K562 (cell line): ENCODE measurements around the gene KATNB1. TPM values are rescaled to one million over a fixed set of nuclear protein-coding genes. Genes with fewer than 3 reads are reported as not detected.

ENCODE experiments used
- CBFB ChIP-seq: sonication (generic); formaldehyde crosslinking; IDR thresholded peaks from 2 replicates; pipeline ENCODE4 v1.4.0; 2020; ENCODE audit warnings: mild to moderate bottlenecking, missing genetic modification reagents
- ETV1 ChIP-seq: fragments of 450-650 bp; conservative IDR thresholded peaks from 2 replicates; pipeline ENCODE4 v1.6.1; 2016; ENCODE audit warnings: missing genetic modification characterization, control low read depth, low read depth, missing compliant biosample characterization
- FOXA1 ChIP-seq: fragments of 450-650 bp; IDR thresholded peaks from 2 replicates; pipeline ENCODE4 v1.6.1; 2016; ENCODE audit warnings: mild to moderate bottlenecking, borderline replicate concordance
- HCFC1 ChIP-seq: IDR thresholded peaks from 2 replicates; pipeline ENCODE4 v1.6.1; 2012; ENCODE audit warnings: low read depth, low read length, improper control_type of control experiment
- KDM2B ChIP-seq: fragments of 250-450 bp; sonication (Bioruptor Pico); IDR thresholded peaks from 2 replicates; pipeline ENCODE4 v1.8.0; 2021; ENCODE audit warnings: mild to moderate bottlenecking, moderate library complexity
- MEF2A ChIP-seq: IDR thresholded peaks from 2 replicates; pipeline ENCODE4 v1.6.1; 2011; ENCODE audit warnings: low read depth, mild to moderate bottlenecking, low read length, moderate library complexity; ENCODE audit not compliant: control insufficient read depth
- MYC ChIP-seq, 2 experiments: fragments of 250-450 bp in 1 of 2; sonication (Bioruptor Pico) in 1 of 2; IDR thresholded peaks; 2 replicates each; pipeline versions ENCODE4 v1.5.1 to v1.6.1; 2012 to 2021; ENCODE audit warnings: low read depth in 2 of 2, borderline replicate concordance in 1 of 2, improper control_type of control experiment in 1 of 2, low read length in 1 of 2, mild to moderate bottlenecking in 1 of 2, moderate library complexity in 1 of 2
- RAD21 ChIP-seq, 2 experiments: fragments of 250-450 bp in 1 of 2; fragments of 450-650 bp in 1 of 2; sonication (Bioruptor Pico) in 1 of 2; formaldehyde crosslinking in 1 of 2; IDR thresholded peaks in 1 of 2; conservative IDR thresholded peaks in 1 of 2; 2 replicates each; pipeline versions ENCODE4 v1.4.0 to v1.8.0; 2020 to 2022; ENCODE audit warnings: mild to moderate bottlenecking in 2 of 2, moderate library complexity in 1 of 2
- ZKSCAN8 ChIP-seq: fragments of 200-800 bp; sonication (Bioruptor generic); IDR thresholded peaks from 2 replicates; pipeline ENCODE4 v1.6.1; 2016; ENCODE audit warnings: missing genetic modification characterization, missing compliant biosample characterization
- ZNF707 ChIP-seq: fragments of 250-450 bp; sonication (Bioruptor Pico); conservative IDR thresholded peaks from 2 replicates; pipeline ENCODE4 v1.8.0; 2022; ENCODE audit warnings: inconsistent platforms, mild to moderate bottlenecking, moderate library complexity
- polyA plus RNA-seq, 8 experiments: library from polyadenylated mRNA; depleted of rRNA in 4 of 8; stranded (reverse) in 5 of 8; unstranded in 3 of 8; fragments of >200 nt; fragmentation: Nextera tagmentation in 2 of 8; fragmentation: Illumina TruSeq in 1 of 8; extraction: Ambion mirVana in 2 of 8; extraction: Trizol in 1 of 8; gene quantifications; 2 replicates each; pipeline versions ENCODE4 v1.2.1 to v1.2.3, GENCODE V29; 2011 to 2014; ENCODE audit warnings: inconsistent platforms in 1 of 8, missing spikeins in 1 of 8
- total RNA-seq, 7 experiments: library from RNA; depleted of rRNA in 6 of 7; stranded (reverse); fragments of >200 nt in 6 of 7; fragmentation: Illumina TruSeq in 2 of 7; extraction: Trizol in 2 of 7; gene quantifications; 2 replicates each; pipeline versions ENCODE4 v1.2.1 to v1.2.3, GENCODE V29; 2011 to 2021; ENCODE audit warnings: low replicate concordance in 1 of 7
- TF ChIP-seq, protein P1 (sequence below), 3 experiments: fragments of 200-800 bp in 1 of 3; fragments of 250-450 bp in 1 of 3; fragments of 450-650 bp in 1 of 3; sonication (Bioruptor Pico) in 1 of 3; sonication (Bioruptor generic) in 1 of 3; formaldehyde crosslinking in 1 of 3; IDR thresholded peaks; 2 replicates each; pipeline versions ENCODE4 v1.6.1 to v1.8.0; 2016 to 2022; ENCODE audit warnings: mild to moderate bottlenecking in 2 of 3, missing genetic modification characterization in 2 of 3, missing compliant biosample characterization in 1 of 3, moderate library complexity in 1 of 3
- TF ChIP-seq, protein P2 (sequence below): sonication (generic); formaldehyde crosslinking; IDR thresholded peaks from 2 replicates; pipeline ENCODE4 v1.8.0; 2022; ENCODE audit warnings: mild to moderate bottlenecking, missing genetic modification reagents
- TF ChIP-seq, protein P3 (sequence below): fragments of 250-450 bp; sonication (Bioruptor Pico); IDR thresholded peaks from 2 replicates; pipeline ENCODE4 v1.9.0; 2021; ENCODE audit warnings: mild to moderate bottlenecking, inconsistent platforms
- TF ChIP-seq, protein P4 (sequence below), 2 experiments: fragments of 450-650 bp; conservative IDR thresholded peaks; 2 replicates each; pipeline ENCODE4 v1.6.1; 2017; ENCODE audit warnings: mild to moderate bottlenecking in 2 of 2, moderate library complexity in 2 of 2

Gene KATNB1
- total and polyA plus RNA-seq, 9 of the 15 experiments (the other 6 are each of a cell fraction or from before 2014, with no cell fraction given), result 1.2 to 52.6 (median 21.9) TPM

DNA sequence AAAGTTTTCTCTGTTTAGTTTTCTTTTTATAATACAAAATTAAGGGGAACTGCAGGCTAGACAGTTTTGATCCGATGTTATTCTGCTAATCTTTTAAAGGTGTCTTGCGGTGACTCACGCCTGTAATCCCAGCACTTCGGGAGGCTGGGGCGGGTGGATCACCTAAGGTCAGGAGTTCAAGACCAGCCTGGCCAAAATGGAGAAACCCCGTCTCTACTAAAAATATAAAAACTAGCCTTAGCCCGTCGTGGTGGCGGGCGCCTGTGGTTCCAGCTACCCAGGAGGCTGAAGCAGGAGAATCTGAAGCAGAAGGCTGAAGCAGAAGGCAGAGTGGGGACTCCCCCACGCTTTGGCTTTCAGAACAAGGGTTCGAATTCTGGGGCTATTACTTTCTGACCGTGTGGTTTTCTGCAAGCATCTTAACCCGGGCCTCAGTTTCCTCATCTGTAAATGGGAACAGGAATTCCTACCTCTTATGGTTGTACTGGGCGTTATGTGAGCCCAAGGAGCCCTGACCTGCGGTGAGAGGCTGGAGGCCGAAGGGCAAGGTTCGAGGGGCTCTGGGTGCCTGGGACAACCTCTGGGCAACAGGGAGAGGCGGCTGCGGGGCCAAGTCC is 1.2 kb upstream of the KATNB1 start (continued):
- TF ChIP-seq, protein P1, sequence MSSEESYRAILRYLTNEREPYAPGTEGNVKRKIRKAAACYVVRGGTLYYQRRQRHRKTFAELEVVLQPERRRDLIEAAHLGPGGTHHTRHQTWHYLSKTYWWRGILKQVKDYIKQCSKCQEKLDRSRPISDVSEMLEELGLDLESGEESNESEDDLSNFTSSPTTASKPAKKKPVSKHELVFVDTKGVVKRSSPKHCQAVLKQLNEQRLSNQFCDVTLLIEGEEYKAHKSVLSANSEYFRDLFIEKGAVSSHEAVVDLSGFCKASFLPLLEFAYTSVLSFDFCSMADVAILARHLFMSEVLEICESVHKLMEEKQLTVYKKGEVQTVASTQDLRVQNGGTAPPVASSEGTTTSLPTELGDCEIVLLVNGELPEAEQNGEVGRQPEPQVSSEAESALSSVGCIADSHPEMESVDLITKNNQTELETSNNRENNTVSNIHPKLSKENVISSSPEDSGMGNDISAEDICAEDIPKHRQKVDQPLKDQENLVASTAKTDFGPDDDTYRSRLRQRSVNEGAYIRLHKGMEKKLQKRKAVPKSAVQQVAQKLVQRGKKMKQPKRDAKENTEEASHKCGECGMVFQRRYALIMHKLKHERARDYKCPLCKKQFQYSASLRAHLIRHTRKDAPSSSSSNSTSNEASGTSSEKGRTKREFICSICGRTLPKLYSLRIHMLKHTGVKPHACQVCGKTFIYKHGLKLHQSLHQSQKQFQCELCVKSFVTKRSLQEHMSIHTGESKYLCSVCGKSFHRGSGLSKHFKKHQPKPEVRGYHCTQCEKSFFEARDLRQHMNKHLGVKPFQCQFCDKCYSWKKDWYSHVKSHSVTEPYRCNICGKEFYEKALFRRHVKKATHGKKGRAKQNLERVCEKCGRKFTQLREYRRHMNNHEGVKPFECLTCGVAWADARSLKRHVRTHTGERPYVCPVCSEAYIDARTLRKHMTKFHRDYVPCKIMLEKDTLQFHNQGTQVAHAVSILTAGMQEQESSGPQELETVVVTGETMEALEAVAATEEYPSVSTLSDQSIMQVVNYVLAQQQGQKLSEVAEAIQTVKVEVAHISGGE (CRISPR knock-in tag; IDR thresholded peaks at IDR 0.05), result no peak
- TF ChIP-seq ZKSCAN8 (CRISPR knock-in tag) (no peak), MYC (IDR thresholded peaks at IDR 0.05; ENCODE audit: low read depth, low read length) (no peak), MYC (CRISPR knock-in tag; IDR thresholded peaks at IDR 0.05; ENCODE audit: borderline replicate concordance, low read depth) (no peak), KDM2B (CRISPR knock-in tag) (no peak), FOXA1 (no peak), MEF2A (no peak), ZNF707 (no peak), HCFC1 (no peak), ETV1 (tag) (no peak), RAD21 (CRISPR knock-in tag; conservative IDR thresholded peaks at IDR 0.05 in 1 of 2, IDR thresholded peaks at IDR 0.05 in 1 of 2) (no peak), CBFB (CRISPR knock-in tag) (no peak)
- TF ChIP-seq, protein P2, sequence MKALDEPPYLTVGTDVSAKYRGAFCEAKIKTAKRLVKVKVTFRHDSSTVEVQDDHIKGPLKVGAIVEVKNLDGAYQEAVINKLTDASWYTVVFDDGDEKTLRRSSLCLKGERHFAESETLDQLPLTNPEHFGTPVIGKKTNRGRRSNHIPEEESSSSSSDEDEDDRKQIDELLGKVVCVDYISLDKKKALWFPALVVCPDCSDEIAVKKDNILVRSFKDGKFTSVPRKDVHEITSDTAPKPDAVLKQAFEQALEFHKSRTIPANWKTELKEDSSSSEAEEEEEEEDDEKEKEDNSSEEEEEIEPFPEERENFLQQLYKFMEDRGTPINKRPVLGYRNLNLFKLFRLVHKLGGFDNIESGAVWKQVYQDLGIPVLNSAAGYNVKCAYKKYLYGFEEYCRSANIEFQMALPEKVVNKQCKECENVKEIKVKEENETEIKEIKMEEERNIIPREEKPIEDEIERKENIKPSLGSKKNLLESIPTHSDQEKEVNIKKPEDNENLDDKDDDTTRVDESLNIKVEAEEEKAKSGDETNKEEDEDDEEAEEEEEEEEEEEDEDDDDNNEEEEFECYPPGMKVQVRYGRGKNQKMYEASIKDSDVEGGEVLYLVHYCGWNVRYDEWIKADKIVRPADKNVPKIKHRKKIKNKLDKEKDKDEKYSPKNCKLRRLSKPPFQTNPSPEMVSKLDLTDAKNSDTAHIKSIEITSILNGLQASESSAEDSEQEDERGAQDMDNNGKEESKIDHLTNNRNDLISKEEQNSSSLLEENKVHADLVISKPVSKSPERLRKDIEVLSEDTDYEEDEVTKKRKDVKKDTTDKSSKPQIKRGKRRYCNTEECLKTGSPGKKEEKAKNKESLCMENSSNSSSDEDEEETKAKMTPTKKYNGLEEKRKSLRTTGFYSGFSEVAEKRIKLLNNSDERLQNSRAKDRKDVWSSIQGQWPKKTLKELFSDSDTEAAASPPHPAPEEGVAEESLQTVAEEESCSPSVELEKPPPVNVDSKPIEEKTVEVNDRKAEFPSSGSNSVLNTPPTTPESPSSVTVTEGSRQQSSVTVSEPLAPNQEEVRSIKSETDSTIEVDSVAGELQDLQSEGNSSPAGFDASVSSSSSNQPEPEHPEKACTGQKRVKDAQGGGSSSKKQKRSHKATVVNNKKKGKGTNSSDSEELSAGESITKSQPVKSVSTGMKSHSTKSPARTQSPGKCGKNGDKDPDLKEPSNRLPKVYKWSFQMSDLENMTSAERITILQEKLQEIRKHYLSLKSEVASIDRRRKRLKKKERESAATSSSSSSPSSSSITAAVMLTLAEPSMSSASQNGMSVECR (CRISPR knock-in tag), result peak; percentile 47; the same call in 1 of the 2 replicates
- TF ChIP-seq, protein P3, sequence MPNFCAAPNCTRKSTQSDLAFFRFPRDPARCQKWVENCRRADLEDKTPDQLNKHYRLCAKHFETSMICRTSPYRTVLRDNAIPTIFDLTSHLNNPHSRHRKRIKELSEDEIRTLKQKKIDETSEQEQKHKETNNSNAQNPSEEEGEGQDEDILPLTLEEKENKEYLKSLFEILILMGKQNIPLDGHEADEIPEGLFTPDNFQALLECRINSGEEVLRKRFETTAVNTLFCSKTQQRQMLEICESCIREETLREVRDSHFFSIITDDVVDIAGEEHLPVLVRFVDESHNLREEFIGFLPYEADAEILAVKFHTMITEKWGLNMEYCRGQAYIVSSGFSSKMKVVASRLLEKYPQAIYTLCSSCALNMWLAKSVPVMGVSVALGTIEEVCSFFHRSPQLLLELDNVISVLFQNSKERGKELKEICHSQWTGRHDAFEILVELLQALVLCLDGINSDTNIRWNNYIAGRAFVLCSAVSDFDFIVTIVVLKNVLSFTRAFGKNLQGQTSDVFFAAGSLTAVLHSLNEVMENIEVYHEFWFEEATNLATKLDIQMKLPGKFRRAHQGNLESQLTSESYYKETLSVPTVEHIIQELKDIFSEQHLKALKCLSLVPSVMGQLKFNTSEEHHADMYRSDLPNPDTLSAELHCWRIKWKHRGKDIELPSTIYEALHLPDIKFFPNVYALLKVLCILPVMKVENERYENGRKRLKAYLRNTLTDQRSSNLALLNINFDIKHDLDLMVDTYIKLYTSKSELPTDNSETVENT (CRISPR knock-in tag), result no peak
- TF ChIP-seq, protein P4, sequence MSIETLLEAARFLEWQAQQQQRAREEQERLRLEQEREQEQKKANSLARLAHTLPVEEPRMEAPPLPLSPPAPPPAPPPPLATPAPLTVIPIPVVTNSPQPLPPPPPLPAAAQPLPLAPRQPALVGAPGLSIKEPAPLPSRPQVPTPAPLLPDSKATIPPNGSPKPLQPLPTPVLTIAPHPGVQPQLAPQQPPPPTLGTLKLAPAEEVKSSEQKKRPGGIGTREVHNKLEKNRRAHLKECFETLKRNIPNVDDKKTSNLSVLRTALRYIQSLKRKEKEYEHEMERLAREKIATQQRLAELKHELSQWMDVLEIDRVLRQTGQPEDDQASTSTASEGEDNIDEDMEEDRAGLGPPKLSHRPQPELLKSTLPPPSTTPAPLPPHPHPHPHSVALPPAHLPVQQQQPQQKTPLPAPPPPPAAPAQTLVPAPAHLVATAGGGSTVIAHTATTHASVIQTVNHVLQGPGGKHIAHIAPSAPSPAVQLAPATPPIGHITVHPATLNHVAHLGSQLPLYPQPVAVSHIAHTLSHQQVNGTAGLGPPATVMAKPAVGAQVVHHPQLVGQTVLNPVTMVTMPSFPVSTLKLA (conservative IDR thresholded peaks at IDR 0.05), result no peak
